ENCODE measurements around the gene GOLGA6L24.
"Not testable (repeated sequence)": the region's sequence is repeated elsewhere in the genome, so short reads cannot be mapped to it uniquely, and the experiment has no call there.

The GOLGA6L24 gene

DNA sequence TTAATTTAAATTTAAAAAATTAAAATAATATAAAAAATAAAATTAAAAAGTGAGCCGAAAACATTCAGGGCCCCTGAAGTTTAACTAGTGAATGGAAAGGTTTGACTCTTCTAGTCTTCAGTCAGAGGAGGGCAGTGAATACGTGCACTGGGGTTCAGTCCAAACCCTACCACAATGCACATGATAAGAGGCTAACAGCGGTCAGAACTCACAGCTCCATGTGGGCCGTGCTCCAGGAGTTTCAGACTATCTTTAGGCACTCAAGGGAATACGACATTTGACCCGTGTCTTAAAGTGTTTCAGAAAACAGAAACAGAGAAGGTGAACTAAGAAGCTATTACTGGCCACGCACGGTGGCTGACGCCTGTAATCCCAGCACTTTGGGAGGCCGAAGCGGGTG, 47.4 kb downstream of the GOLGA6L24 start:
- H3K4me1 ChIP-seq (ENCODE audit: insufficient read depth, low read length); H3K9ac ChIP-seq (ENCODE audit: low read depth, low read length); H3K27ac ChIP-seq (ENCODE audit: low read length); H3K4me3 ChIP-seq (ENCODE audit: low read length); H3K27me3 ChIP-seq (ENCODE audit: insufficient read depth, low read length): not testable (repeated sequence)
- Histone ChIP-seq H3K36me3 (ENCODE audit: insufficient read depth, low read depth, low read length) (peaks cover 33% of the 10 kb centered on the region), H3K9me3 (ENCODE audit: insufficient read depth, low read depth, low read length) (peaks cover 29% of the 10 kb centered on the region)

DNA sequence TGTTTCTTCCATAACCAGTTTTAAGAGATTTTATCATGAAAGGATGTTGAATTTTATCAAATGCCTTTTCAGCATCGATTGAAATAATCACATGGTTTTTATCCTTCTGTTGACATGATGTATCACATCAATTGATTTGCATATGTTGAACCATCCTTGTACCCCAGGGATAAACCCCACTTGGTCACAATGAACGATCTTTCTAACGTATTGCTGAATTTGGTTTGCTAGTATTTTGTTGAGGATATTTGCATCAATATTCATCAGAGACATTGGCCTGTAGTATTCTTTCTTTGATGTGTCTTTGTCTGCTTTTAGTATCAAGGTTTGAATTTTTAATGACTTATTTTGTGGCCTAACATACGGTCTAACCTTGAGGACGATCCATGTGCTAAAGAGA, 49.2 kb downstream of the GOLGA6L24 start:
- H3K27ac ChIP-seq (ENCODE audit: low read length); H3K4me1 ChIP-seq (ENCODE audit: insufficient read depth, low read length); H3K9ac ChIP-seq (ENCODE audit: low read depth, low read length); H3K4me3 ChIP-seq (ENCODE audit: low read length); H3K27me3 ChIP-seq (ENCODE audit: insufficient read depth, low read length): not testable (repeated sequence)
- Histone ChIP-seq H3K36me3 (ENCODE audit: insufficient read depth, low read depth, low read length) (peaks cover 21% of the 10 kb centered on the region), H3K9me3 (ENCODE audit: insufficient read depth, low read depth, low read length) (peaks cover 29% of the 10 kb centered on the region)

Measured in iPS-20b (cell line).